A549 (cell line): Measurements from ENCODE around the gene KLHL6. TPM values are rescaled to one million over a fixed set of nuclear protein-coding genes. Genes with fewer than 3 reads are reported as not detected.
A peak's percentile ranks its signal among the peaks of the same experiment; 100 is the strongest.

ENCODE experiments used
- ATAC-seq, 2 experiments: fragments of 200-7000 bp in 1 of 2; fragments of >200 bp in 1 of 2; cut with Nextera tagmentation in 1 of 2; cut with Tn5 transposase in 1 of 2; 3 replicates each; pipeline versions ENCODE4 v1.8.0 to v1.9.1; 2018 to 2020; ENCODE audit warnings: mild to moderate bottlenecking in 1 of 2, moderate library complexity in 1 of 2
- CTCF ChIA-PET: fragments of 300-600 bp; sonication (Branson Sonifier 250); formaldehyde crosslinking; extraction: SDS; loops from one replicate; lab custom pipeline; 2021; ENCODE audit warnings: antibody characterized with exemption, inconsistent platforms; lab: Yijun Ruan, JAX
- POLR2A ChIA-PET: fragments of 350-600 bp; formaldehyde crosslinking; extraction: SDS; loops from one replicate; lab custom pipeline; 2021; ENCODE audit warnings: antibody characterized with exemption, inconsistent platforms; lab: Yijun Ruan, JAX
- DNase-seq, 2 experiments: peaks; one replicate each; pipeline versions ENCODE4 v3.0.0 to v3.0.0-alpha.2; 2011 to 2016; ENCODE audit warnings: low read depth in 1 of 2, low spot score in 1 of 2
- FAIRE-seq: peaks from 2 replicates; lab custom pipeline; 2011; peaks lifted over from hg19 to GRCh38; lab: Jason Lieb, UNC
- H3K27ac ChIP-seq, 2 experiments: fragments of >200 bp; sonication (Bioruptor Twin); formaldehyde crosslinking; 3 replicates each; pipeline ENCODE4 v1.5.1; 2016 to 2017
- H3K4me1 ChIP-seq: fragments of >200 bp; sonication (Bioruptor Twin); formaldehyde crosslinking; 3 replicates; pipeline ENCODE4 v1.6.1; 2016
- H3K4me2 ChIP-seq: fragments of >200 bp; sonication (Bioruptor Twin); formaldehyde crosslinking; 3 replicates; pipeline ENCODE4 v1.6.1; 2016
- H3K4me3 ChIP-seq: fragments of >200 bp; sonication (Bioruptor Twin); formaldehyde crosslinking; 3 replicates; pipeline ENCODE4 v1.5.1; 2016
- H3K9me3 ChIP-seq: fragments of >200 bp; sonication (Bioruptor Twin); formaldehyde crosslinking; 3 replicates; pipeline ENCODE4 v1.6.1; 2016
- BCL3 ChIP-seq: fragments of >200 bp; sonication (Bioruptor Twin); formaldehyde crosslinking; IDR thresholded peaks from 3 replicates; pipeline ENCODE4 v1.6.1; 2016
- FOSB ChIP-seq: fragments of 250-450 bp; sonication (Bioruptor Pico); IDR thresholded peaks from 2 replicates; pipeline ENCODE4 v1.5.0; 2020; ENCODE audit warnings: mild to moderate bottlenecking, moderate library complexity
- HOXB13 ChIP-seq: fragments of 250-450 bp; sonication (Bioruptor Pico); IDR thresholded peaks from 2 replicates; pipeline ENCODE4 v1.5.0; 2020; ENCODE audit warnings: low read depth, mild to moderate bottlenecking, moderate library complexity
- JUNB ChIP-seq: fragments of >200 bp; sonication (Bioruptor Twin); formaldehyde crosslinking; IDR thresholded peaks from 2 replicates; pipeline ENCODE4 v1.6.1; 2016
- NFE2L2 ChIP-seq: fragments of 150-350 bp; conservative IDR thresholded peaks from 2 replicates; pipeline ENCODE4 v1.6.1; 2014; ENCODE audit warnings: low read length
- RAD21 ChIP-seq, 2 experiments: fragments of >200 bp in 1 of 2; sonication (Bioruptor Twin) in 1 of 2; formaldehyde crosslinking in 1 of 2; IDR thresholded peaks in 1 of 2; conservative IDR thresholded peaks in 1 of 2; 2 replicates in 1 of 2; 3 replicates in 1 of 2; pipeline ENCODE4 v1.6.1; 2012 to 2018; ENCODE audit warnings: inconsistent platforms in 1 of 2
- RFX5 ChIP-seq: fragments of 450-650 bp; IDR thresholded peaks from 2 replicates; pipeline ENCODE4 v1.7.1; 2014; ENCODE audit warnings: antibody characterized with exemption, mild to moderate bottlenecking, moderate library complexity
- SMC3 ChIP-seq: fragments of >200 bp; sonication (Bioruptor Twin); formaldehyde crosslinking; IDR thresholded peaks from 3 replicates; pipeline ENCODE4 v1.6.1; 2018; ENCODE audit warnings: inconsistent platforms
- TFCP2L1 ChIP-seq: fragments of 250-450 bp; sonication (Bioruptor Pico); IDR thresholded peaks from 2 replicates; pipeline ENCODE4 v1.5.0; 2021; ENCODE audit warnings: mild to moderate bottlenecking
- ZNF302 ChIP-seq: fragments of 250-450 bp; sonication (Bioruptor Pico); IDR thresholded peaks from 2 replicates; pipeline ENCODE4 v1.9.0; 2021; ENCODE audit warnings: inconsistent platforms, mild to moderate bottlenecking, moderate library complexity
- ZSCAN20 ChIP-seq: fragments of 250-450 bp; sonication (Bioruptor Pico); IDR thresholded peaks from 2 replicates; pipeline ENCODE4 v1.8.0; 2022; ENCODE audit warnings: mild to moderate bottlenecking, moderate library complexity
- whole genome bisulfite sequencing: methylation state at CpG from one replicate; pipeline ENCODE4 v1.1.6; 2017; ENCODE audit errors: missing lambda C conversion rate; 5-methylcytosine and 5-hydroxymethylcytosine counted together
- polyA plus RNA-seq, 4 experiments: library from polyadenylated mRNA; depleted of rRNA in 3 of 4; stranded (reverse); fragments of >200 nt; fragmentation: RNase III in 1 of 4; extraction: RNeasy Plus Mini Kit Qiagen cat#74134 plus additional on column Dnase treatment in 1 of 4; gene quantifications; 2 replicates in 3 of 4; 3 replicates in 1 of 4; pipeline ENCODE4 v1.2.3, GENCODE V29; 2011 to 2017
- TF ChIP-seq, protein P1 (sequence below): fragments of 450-650 bp; IDR thresholded peaks from 2 replicates; pipeline ENCODE4 v1.6.1; 2014; ENCODE audit warnings: antibody characterized with exemption
- TF ChIP-seq, protein P2 (sequence below): fragments of 150-350 bp; IDR thresholded peaks from 2 replicates; pipeline ENCODE4 v1.6.1; 2014; ENCODE audit warnings: low read depth, mild to moderate bottlenecking, low read length
- TF ChIP-seq, protein P3 (sequence below): fragments of >200 bp; sonication (Bioruptor Twin); formaldehyde crosslinking; IDR thresholded peaks from 2 replicates; pipeline ENCODE4 v1.6.1; 2016
- TF ChIP-seq, protein P4 (sequence below): IDR thresholded peaks from 2 replicates; pipeline ENCODE4 v1.6.1; 2012
- TF ChIP-seq, protein P5 (sequence below): fragments of 200-600 bp; sonication (generic); IDR thresholded peaks from 2 replicates; pipeline ENCODE4 v1.6.1; 2016; ENCODE audit warnings: antibody characterized with exemption, mild to moderate bottlenecking, moderate library complexity
- TF ChIP-seq, protein P6 (sequence below): fragments of >200 bp; sonication (Bioruptor Twin); formaldehyde crosslinking; IDR thresholded peaks from 3 replicates; pipeline ENCODE4 v1.5.1; 2016

KLHL6 gene
- polyA plus RNA-seq, 2 of the 4 experiments (the other 2 are of a cell fraction): not detected

GRCh38 chr3:183504597-183504996 is 50.9 kb downstream of the KLHL6 start (continued):
- TF ChIP-seq, protein P1, sequence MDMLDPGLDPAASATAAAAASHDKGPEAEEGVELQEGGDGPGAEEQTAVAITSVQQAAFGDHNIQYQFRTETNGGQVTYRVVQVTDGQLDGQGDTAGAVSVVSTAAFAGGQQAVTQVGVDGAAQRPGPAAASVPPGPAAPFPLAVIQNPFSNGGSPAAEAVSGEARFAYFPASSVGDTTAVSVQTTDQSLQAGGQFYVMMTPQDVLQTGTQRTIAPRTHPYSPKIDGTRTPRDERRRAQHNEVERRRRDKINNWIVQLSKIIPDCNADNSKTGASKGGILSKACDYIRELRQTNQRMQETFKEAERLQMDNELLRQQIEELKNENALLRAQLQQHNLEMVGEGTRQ: no peak

GRCh38 chr3:183503746-183504145 is 51.8 kb downstream of the KLHL6 start:
- TF ChIP-seq, protein P1: no peak
- TF ChIP-seq ZSCAN20 (no peak), FOSB (CRISPR knock-in tag) (no peak), RAD21 (conservative IDR thresholded peaks at IDR 0.05 in 1 of 2, IDR thresholded peaks at IDR 0.05 in 1 of 2) (0 out of 5 replicates have a peak, but pooled peaks of 1 of the 2 experiments have one; percentile 17)
- TF ChIP-seq, protein P2, sequence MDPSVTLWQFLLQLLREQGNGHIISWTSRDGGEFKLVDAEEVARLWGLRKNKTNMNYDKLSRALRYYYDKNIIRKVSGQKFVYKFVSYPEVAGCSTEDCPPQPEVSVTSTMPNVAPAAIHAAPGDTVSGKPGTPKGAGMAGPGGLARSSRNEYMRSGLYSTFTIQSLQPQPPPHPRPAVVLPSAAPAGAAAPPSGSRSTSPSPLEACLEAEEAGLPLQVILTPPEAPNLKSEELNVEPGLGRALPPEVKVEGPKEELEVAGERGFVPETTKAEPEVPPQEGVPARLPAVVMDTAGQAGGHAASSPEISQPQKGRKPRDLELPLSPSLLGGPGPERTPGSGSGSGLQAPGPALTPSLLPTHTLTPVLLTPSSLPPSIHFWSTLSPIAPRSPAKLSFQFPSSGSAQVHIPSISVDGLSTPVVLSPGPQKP: no peak
- TF ChIP-seq, protein P3, sequence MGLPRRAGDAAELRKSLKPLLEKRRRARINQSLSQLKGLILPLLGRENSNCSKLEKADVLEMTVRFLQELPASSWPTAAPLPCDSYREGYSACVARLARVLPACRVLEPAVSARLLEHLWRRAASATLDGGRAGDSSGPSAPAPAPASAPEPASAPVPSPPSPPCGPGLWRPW: no peak
- TF ChIP-seq, protein P4, sequence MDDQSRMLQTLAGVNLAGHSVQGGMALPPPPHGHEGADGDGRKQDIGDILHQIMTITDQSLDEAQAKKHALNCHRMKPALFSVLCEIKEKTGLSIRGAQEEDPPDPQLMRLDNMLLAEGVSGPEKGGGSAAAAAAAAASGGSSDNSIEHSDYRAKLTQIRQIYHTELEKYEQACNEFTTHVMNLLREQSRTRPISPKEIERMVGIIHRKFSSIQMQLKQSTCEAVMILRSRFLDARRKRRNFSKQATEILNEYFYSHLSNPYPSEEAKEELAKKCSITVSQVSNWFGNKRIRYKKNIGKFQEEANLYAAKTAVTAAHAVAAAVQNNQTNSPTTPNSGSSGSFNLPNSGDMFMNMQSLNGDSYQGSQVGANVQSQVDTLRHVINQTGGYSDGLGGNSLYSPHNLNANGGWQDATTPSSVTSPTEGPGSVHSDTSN: no peak
- TF ChIP-seq, all 56 proteins: peak for 1
- no peak for DNase-seq
- ChIA-PET POLR2A (no interaction called here), CTCF (interaction anchor here (0.9 to 3.8 kb wide), 3 partner anchors 24 to 263 kb away, joined by 3 to 31 read pairs (median 3); partner anchors contain the start of gene YEATS2)
- Histone ChIP-seq H3K9me3 (peaks cover 3% of the 10 kb centered on the region; the same call in 1 of the 3 replicates), H3K4me3 (no peak overlapping the region), H3K4me1 (no peaks in the 10 kb centered on the region), H3K27ac (no peak overlapping the region), H3K4me2 (no peak overlapping the region)
- WGBS: 50% methylated on average over 1 of the region's 1 CpG
- no peak for ATAC-seq
- no peak for FAIRE-seq

GRCh38 chr3:183502237-183503181 is 53.0 kb downstream of the KLHL6 start:
- peak in 1 of 2 experiments; percentile 14 for DNase-seq
- peak; percentile 66 to 73; a peak in 5 of 6 replicates for ATAC-seq
- H3K4me1 ChIP-seq: no peaks in the 10 kb centered on the region
- peaks cover 3% of the 10 kb centered on the region; the same call in 1 of the 3 replicates for H3K9me3 ChIP-seq
- WGBS: 25% methylated on average over 7 of the region's 7 CpGs
- no peak overlapping the region for H3K4me2 ChIP-seq
- ChIA-PET POLR2A (no interaction called here), CTCF (interaction anchor here (0.6 to 3.8 kb wide), 14 partner anchors 13 to 269 kb away, joined by 3 to 31 read pairs (median 3); no protein-coding TSS in a partner anchor)
- H3K27ac ChIP-seq: no peak overlapping the region
- H3K4me3 ChIP-seq: no peak overlapping the region
- no peak for FAIRE-seq
- peak; percentile 56 to 61 for TF ChIP-seq RAD21 (conservative IDR thresholded peaks at IDR 0.05 in 1 of 2, IDR thresholded peaks at IDR 0.05 in 1 of 2)
- no peak for TF ChIP-seq ZSCAN20
- TF ChIP-seq, protein P1: no peak
- TF ChIP-seq HOXB13 (CRISPR knock-in tag): no peak
- TF ChIP-seq SMC3: peak; percentile 45; the same call in 2 of the 3 replicates
- TF ChIP-seq JUNB: no peak
- TF ChIP-seq BCL3: no peak
- no peak for TF ChIP-seq TFCP2L1 (CRISPR knock-in tag)
- TF ChIP-seq, protein P5, sequence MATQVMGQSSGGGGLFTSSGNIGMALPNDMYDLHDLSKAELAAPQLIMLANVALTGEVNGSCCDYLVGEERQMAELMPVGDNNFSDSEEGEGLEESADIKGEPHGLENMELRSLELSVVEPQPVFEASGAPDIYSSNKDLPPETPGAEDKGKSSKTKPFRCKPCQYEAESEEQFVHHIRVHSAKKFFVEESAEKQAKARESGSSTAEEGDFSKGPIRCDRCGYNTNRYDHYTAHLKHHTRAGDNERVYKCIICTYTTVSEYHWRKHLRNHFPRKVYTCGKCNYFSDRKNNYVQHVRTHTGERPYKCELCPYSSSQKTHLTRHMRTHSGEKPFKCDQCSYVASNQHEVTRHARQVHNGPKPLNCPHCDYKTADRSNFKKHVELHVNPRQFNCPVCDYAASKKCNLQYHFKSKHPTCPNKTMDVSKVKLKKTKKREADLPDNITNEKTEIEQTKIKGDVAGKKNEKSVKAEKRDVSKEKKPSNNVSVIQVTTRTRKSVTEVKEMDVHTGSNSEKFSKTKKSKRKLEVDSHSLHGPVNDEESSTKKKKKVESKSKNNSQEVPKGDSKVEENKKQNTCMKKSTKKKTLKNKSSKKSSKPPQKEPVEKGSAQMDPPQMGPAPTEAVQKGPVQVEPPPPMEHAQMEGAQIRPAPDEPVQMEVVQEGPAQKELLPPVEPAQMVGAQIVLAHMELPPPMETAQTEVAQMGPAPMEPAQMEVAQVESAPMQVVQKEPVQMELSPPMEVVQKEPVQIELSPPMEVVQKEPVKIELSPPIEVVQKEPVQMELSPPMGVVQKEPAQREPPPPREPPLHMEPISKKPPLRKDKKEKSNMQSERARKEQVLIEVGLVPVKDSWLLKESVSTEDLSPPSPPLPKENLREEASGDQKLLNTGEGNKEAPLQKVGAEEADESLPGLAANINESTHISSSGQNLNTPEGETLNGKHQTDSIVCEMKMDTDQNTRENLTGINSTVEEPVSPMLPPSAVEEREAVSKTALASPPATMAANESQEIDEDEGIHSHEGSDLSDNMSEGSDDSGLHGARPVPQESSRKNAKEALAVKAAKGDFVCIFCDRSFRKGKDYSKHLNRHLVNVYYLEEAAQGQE: no peak
- TF ChIP-seq RFX5: no peak
- TF ChIP-seq, protein P6, sequence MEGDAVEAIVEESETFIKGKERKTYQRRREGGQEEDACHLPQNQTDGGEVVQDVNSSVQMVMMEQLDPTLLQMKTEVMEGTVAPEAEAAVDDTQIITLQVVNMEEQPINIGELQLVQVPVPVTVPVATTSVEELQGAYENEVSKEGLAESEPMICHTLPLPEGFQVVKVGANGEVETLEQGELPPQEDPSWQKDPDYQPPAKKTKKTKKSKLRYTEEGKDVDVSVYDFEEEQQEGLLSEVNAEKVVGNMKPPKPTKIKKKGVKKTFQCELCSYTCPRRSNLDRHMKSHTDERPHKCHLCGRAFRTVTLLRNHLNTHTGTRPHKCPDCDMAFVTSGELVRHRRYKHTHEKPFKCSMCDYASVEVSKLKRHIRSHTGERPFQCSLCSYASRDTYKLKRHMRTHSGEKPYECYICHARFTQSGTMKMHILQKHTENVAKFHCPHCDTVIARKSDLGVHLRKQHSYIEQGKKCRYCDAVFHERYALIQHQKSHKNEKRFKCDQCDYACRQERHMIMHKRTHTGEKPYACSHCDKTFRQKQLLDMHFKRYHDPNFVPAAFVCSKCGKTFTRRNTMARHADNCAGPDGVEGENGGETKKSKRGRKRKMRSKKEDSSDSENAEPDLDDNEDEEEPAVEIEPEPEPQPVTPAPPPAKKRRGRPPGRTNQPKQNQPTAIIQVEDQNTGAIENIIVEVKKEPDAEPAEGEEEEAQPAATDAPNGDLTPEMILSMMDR: peak; percentile 38; the same call in 2 of the 3 replicates
- TF ChIP-seq NFE2L2: no peak
- TF ChIP-seq ZNF302 (CRISPR knock-in tag): no peak
